ENCODE data around the gene MARCHF6. TPM values are rescaled to one million over a fixed set of nuclear protein-coding genes. Genes with fewer than 3 reads are reported as not detected.
A peak's percentile ranks its signal among the peaks of the same experiment; 100 is the strongest.

The MARCHF6 gene
- total RNA-seq, 2 experiments from 2014 or later, result 67.3 to 92.2 TPM

- intact Hi-C loops (cut with DNase I, micrococcal nuclease), result no loop called here
- H3K27ac Mint-ChIP-seq, result no peak overlapping the region
- CTCF ChIA-PET, result interaction anchor here (0.7 kb wide), 2 partner anchors 45 to 206 kb away, joined by 3 to 4 read pairs; no protein-coding TSS in a partner anchor
These were observed 41.7 kb upstream of the MARCHF6 start for GRCh38 chr5:10311595-10312425.

GRCh38 chr5:10315201-10315600 is 38.3 kb upstream of the MARCHF6 start:
- POLR2A ChIA-PET, result no interaction called here
- no peak overlapping the region for H3K27ac Mint-ChIP-seq
- ATAC-seq, result no peak
- CTCF ChIA-PET, result no interaction called here
- H3K9me3 Mint-ChIP-seq (ENCODE audit: low read depth), result no peaks in the 10 kb centered on the region
- H3K27me3 Mint-ChIP-seq, result peaks cover 6% of the 10 kb centered on the region
- H3K4me3 Mint-ChIP-seq, result no peak overlapping the region
- H3K36me3 Mint-ChIP-seq (ENCODE audit: low read depth), result no peaks in the 10 kb centered on the region
- intact Hi-C loops (cut with DNase I, micrococcal nuclease), result no loop called here
- peaks cover 9% of the 10 kb centered on the region for H3K4me1 Mint-ChIP-seq
- DNase-seq, result no peak

More at GRCh38 chr5:10311595-10312425, 41.7 kb upstream of the MARCHF6 start:
- H3K27me3 Mint-ChIP-seq, result peaks cover 16% of the 10 kb centered on the region
- no peak for ATAC-seq
- no peak overlapping the region for H3K4me3 Mint-ChIP-seq
- H3K4me1 Mint-ChIP-seq, result peaks cover 18% of the 10 kb centered on the region
- no peak for DNase-seq
- no peaks in the 10 kb centered on the region for H3K9me3 Mint-ChIP-seq (ENCODE audit: low read depth)
- POLR2A ChIA-PET, result no interaction called here
- no peaks in the 10 kb centered on the region for H3K36me3 Mint-ChIP-seq (ENCODE audit: low read depth)

GRCh38 chr5:10315824-10316509 is 37.5 kb upstream of the MARCHF6 start:
- CTCF ChIA-PET, result interaction anchor here (0.6 kb wide), 1 partner anchor 326 kb away, joined by 3 read pairs; no protein-coding TSS in a partner anchor

GRCh38 chr5:10317825-10318682 is 35.4 kb upstream of the MARCHF6 start:
- ATAC-seq (peak; percentile 60), DNase-seq (no peak)
- Mint-ChIP-seq H3K36me3 (ENCODE audit: low read depth) (no peaks in the 10 kb centered on the region), H3K4me3 (no peak overlapping the region), H3K9me3 (ENCODE audit: low read depth) (no peaks in the 10 kb centered on the region), H3K4me1 (peaks cover 2% of the 10 kb centered on the region), H3K27me3 (no peaks in the 10 kb centered on the region), H3K27ac (no peak overlapping the region)
- ChIA-PET CTCF (no interaction called here), POLR2A (no interaction called here)
- intact Hi-C loops (cut with DNase I, micrococcal nuclease), result no loop called here

More at GRCh38 chr5:10315824-10316509, 37.5 kb upstream of the MARCHF6 start:
- no peak for ATAC-seq
- H3K27me3 Mint-ChIP-seq, result peaks cover 5% of the 10 kb centered on the region
- H3K4me1 Mint-ChIP-seq, result peaks cover 3% of the 10 kb centered on the region
- no peaks in the 10 kb centered on the region for H3K36me3 Mint-ChIP-seq (ENCODE audit: low read depth)
- H3K4me3 Mint-ChIP-seq, result no peak overlapping the region
- POLR2A ChIA-PET, result no interaction called here
- DNase-seq, result no peak
- H3K9me3 Mint-ChIP-seq (ENCODE audit: low read depth), result no peaks in the 10 kb centered on the region
- intact Hi-C loops (cut with DNase I, micrococcal nuclease), result no loop called here
- no peak overlapping the region for H3K27ac Mint-ChIP-seq

- DNase-seq, result no peak
These were observed 34.2 kb upstream of the MARCHF6 start for GRCh38 chr5:10319202-10319851.

GRCh38 chr5:10320793-10321192 is 32.7 kb upstream of the MARCHF6 start:
- no peaks in the 10 kb centered on the region for H3K27me3 Mint-ChIP-seq
- POLR2A ChIA-PET, result no interaction called here
- H3K36me3 Mint-ChIP-seq (ENCODE audit: low read depth), result no peaks in the 10 kb centered on the region
- DNase-seq, result no peak
- H3K27ac Mint-ChIP-seq, result no peak overlapping the region
- no peak overlapping the region for H3K4me3 Mint-ChIP-seq
- intact Hi-C loops (cut with DNase I, micrococcal nuclease), result no loop called here
- CTCF ChIA-PET, result interaction anchor here (0.6 kb wide), 1 partner anchor 185 kb away, joined by 3 read pairs; no protein-coding TSS in a partner anchor
- no peak for ATAC-seq
- no peaks in the 10 kb centered on the region for H3K9me3 Mint-ChIP-seq (ENCODE audit: low read depth)
- no peaks in the 10 kb centered on the region for H3K4me1 Mint-ChIP-seq

More at GRCh38 chr5:10319202-10319851, 34.2 kb upstream of the MARCHF6 start:
- H3K4me3 Mint-ChIP-seq, result no peak overlapping the region
- H3K9me3 Mint-ChIP-seq (ENCODE audit: low read depth), result no peaks in the 10 kb centered on the region
- H3K27ac Mint-ChIP-seq, result no peak overlapping the region
- ChIA-PET CTCF (interaction anchor here (0.8 kb wide), 1 partner anchor 9 kb away, joined by 3 read pairs; no protein-coding TSS in a partner anchor), POLR2A (no interaction called here)
- ATAC-seq, result no peak
- no peaks in the 10 kb centered on the region for H3K27me3 Mint-ChIP-seq
- H3K36me3 Mint-ChIP-seq (ENCODE audit: low read depth), result no peaks in the 10 kb centered on the region
- H3K4me1 Mint-ChIP-seq, result no peaks in the 10 kb centered on the region
- intact Hi-C loops (cut with DNase I, micrococcal nuclease), result no loop called here

GRCh38 chr5:10321882-10322281 is 31.6 kb upstream of the MARCHF6 start:
- Mint-ChIP-seq H3K4me3 (no peak overlapping the region), H3K27ac (no peak overlapping the region), H3K4me1 (no peaks in the 10 kb centered on the region), H3K36me3 (ENCODE audit: low read depth) (no peaks in the 10 kb centered on the region), H3K27me3 (no peaks in the 10 kb centered on the region), H3K9me3 (ENCODE audit: low read depth) (no peaks in the 10 kb centered on the region)
- POLR2A ChIA-PET, result no interaction called here
- intact Hi-C loops (cut with DNase I, micrococcal nuclease), result no loop called here
- DNase-seq (no peak), ATAC-seq (no peak)
- CTCF ChIA-PET, result interaction anchor here (0.8 kb wide), 1 partner anchor 18 kb away, joined by 3 read pairs; no protein-coding TSS in a partner anchor

GRCh38 chr5:10323588-10324488 is 29.7 kb upstream of the MARCHF6 start:
- Mint-ChIP-seq H3K4me1 (no peaks in the 10 kb centered on the region), H3K4me3 (no peak overlapping the region), H3K27me3 (no peaks in the 10 kb centered on the region), H3K9me3 (ENCODE audit: low read depth) (no peaks in the 10 kb centered on the region), H3K27ac (no peak overlapping the region), H3K36me3 (ENCODE audit: low read depth) (no peaks in the 10 kb centered on the region)
- ATAC-seq, result no peak
- POLR2A ChIA-PET, result no interaction called here
- intact Hi-C loops (cut with DNase I, micrococcal nuclease), result no loop called here
- CTCF ChIA-PET, result interaction anchor here (0.6 to 0.7 kb wide), 2 partner anchors 133 to 424 kb away, joined by 3 read pairs; no protein-coding TSS in a partner anchor
- no peak for DNase-seq

- intact Hi-C loops (cut with DNase I, micrococcal nuclease), result no loop called here
- Mint-ChIP-seq H3K4me3 (no peak overlapping the region), H3K9me3 (ENCODE audit: low read depth) (no peaks in the 10 kb centered on the region), H3K4me1 (no peaks in the 10 kb centered on the region), H3K27me3 (no peaks in the 10 kb centered on the region), H3K36me3 (ENCODE audit: low read depth) (no peaks in the 10 kb centered on the region), H3K27ac (no peak overlapping the region)
- ATAC-seq, result no peak
- DNase-seq, result no peak
- POLR2A ChIA-PET, result no interaction called here
- CTCF ChIA-PET, result no interaction called here
These were observed 28.8 kb upstream of the MARCHF6 start for GRCh38 chr5:10324518-10325370.

- H3K4me1 Mint-ChIP-seq, result peaks cover 2% of the 10 kb centered on the region
- H3K27me3 Mint-ChIP-seq, result peaks cover 20% of the 10 kb centered on the region
- intact Hi-C loops (cut with DNase I, micrococcal nuclease), result no loop called here
- ChIA-PET CTCF (no interaction called here), POLR2A (no interaction called here)
- ATAC-seq, result no peak
- no peaks in the 10 kb centered on the region for H3K9me3 Mint-ChIP-seq (ENCODE audit: low read depth)
- no peak for DNase-seq
- H3K4me3 Mint-ChIP-seq, result no peak overlapping the region
- no peaks in the 10 kb centered on the region for H3K36me3 Mint-ChIP-seq (ENCODE audit: low read depth)
- H3K27ac Mint-ChIP-seq, result no peak overlapping the region
These were observed 25.2 kb upstream of the MARCHF6 start for GRCh38 chr5:10328323-10328722.
